Measurements from ENCODE around the gene CALCOCO1.

- TF ChIP-seq EP300 (IDR thresholded peaks at IDR 0.05) (no peak), CTCF (IDR thresholded peaks at IDR 0.05) (no peak), POLR2A (IDR thresholded peaks at IDR 0.05) (no peak), POLR2AphosphoS5 (IDR thresholded peaks at IDR 0.05) (no peak)
Observed at GRCh38 chr12:53728206-53728605, 954 bp upstream of the CALCOCO1 start.
